IMR-90 (cell line): ENCODE results near the gene HKDC1. TPM values are rescaled to one million over a fixed set of nuclear protein-coding genes. Genes with fewer than 3 reads are reported as not detected.

Experiments used
- ATAC-seq: fragments of 200-7000 bp; cut with Tn5 transposase; 2 replicates; pipeline ENCODE4 v1.9.1; 2020; ENCODE audit warnings: low read depth, mild to moderate bottlenecking, moderate library complexity
- BruUV-seq: library from RNA; stranded (reverse); fragments of 400-500 nt; replicated peaks from 2 replicates; lab custom pipeline; 2021; lab: Mats Ljungman, UMichigan
- CTCF ChIA-PET: fragments of 300-600 bp; formaldehyde crosslinking; extraction: SDS; loops from one replicate; lab custom pipeline; 2021; ENCODE audit warnings: antibody characterized with exemption; lab: Yijun Ruan, JAX
- POLR2A ChIA-PET: fragments of 300-600 bp; sonication (Branson Sonifier 250); formaldehyde crosslinking; loops from one replicate; lab custom pipeline; 2022; ENCODE audit warnings: antibody characterized with exemption; ENCODE audit not compliant: unreplicated experiment; lab: Charles Lee
- DNase-seq: peaks from one replicate; pipeline ENCODE4 v3.0.0; 2013
- H2AFZ ChIP-seq: replicated peaks from 2 replicates; pipeline ENCODE3; 2013; ENCODE audit warnings: low read length, mild to moderate bottlenecking; ENCODE audit not compliant: poor library complexity
- H2AK5ac ChIP-seq: 2 replicates; pipeline ENCODE4 v1.6.1; 2013; ENCODE audit warnings: low read depth, low read length, inconsistent platforms
- H2AK9ac ChIP-seq: replicated peaks from 2 replicates; pipeline ENCODE3; 2013; ENCODE audit warnings: mild to moderate bottlenecking, low read depth, low read length, moderate library complexity; ENCODE audit not compliant: poor library complexity
- H2BK120ac ChIP-seq: 2 replicates; pipeline ENCODE4 v1.6.1; 2013; ENCODE audit warnings: low read depth, low read length, inconsistent platforms
- H2BK15ac ChIP-seq: 3 replicates; pipeline ENCODE4 v1.6.1; 2013; ENCODE audit warnings: low read depth, low read length, inconsistent platforms
- H2BK20ac ChIP-seq: 2 replicates; pipeline ENCODE4 v1.6.1; 2013; ENCODE audit warnings: low read depth, mild to moderate bottlenecking, inconsistent platforms, low read length, moderate library complexity
- H2BK5ac ChIP-seq: 2 replicates; pipeline ENCODE4 v1.6.1; 2013; ENCODE audit warnings: mild to moderate bottlenecking, low read depth, low read length, inconsistent platforms; ENCODE audit not compliant: poor library complexity, severe bottlenecking
- H3K14ac ChIP-seq: replicated peaks from 2 replicates; pipeline ENCODE4 v1.6.1; 2013; ENCODE audit warnings: low read depth, low read length, inconsistent platforms
- H3K18ac ChIP-seq: 2 replicates; pipeline ENCODE4 v1.6.1; 2013; ENCODE audit warnings: low read depth, low read length, control low read depth
- H3K23ac ChIP-seq: 2 replicates; pipeline ENCODE4 v1.6.1; 2013; ENCODE audit warnings: low read depth, low read length, inconsistent platforms
- H3K27ac ChIP-seq: 2 replicates; pipeline ENCODE4 v1.5.1; 2013; ENCODE audit warnings: mild to moderate bottlenecking, control low read depth, low read length; ENCODE audit not compliant: insufficient read depth
- H3K27me3 ChIP-seq: 2 replicates; pipeline ENCODE4 v1.6.1; 2013; ENCODE audit warnings: low read length; ENCODE audit not compliant: control insufficient read depth, insufficient read depth
- H3K36me3 ChIP-seq: 2 replicates; pipeline ENCODE4 v1.6.1; 2013; ENCODE audit warnings: low read length, mixed read lengths; ENCODE audit not compliant: control insufficient read depth, insufficient read depth
- H3K4ac ChIP-seq: 2 replicates; pipeline ENCODE4 v1.6.1; 2013; ENCODE audit warnings: low read depth, low read length, inconsistent platforms
- H3K4me1 ChIP-seq: 2 replicates; pipeline ENCODE4 v1.6.1; 2013; ENCODE audit warnings: low read length, mixed read lengths; ENCODE audit not compliant: control insufficient read depth, insufficient read depth
- H3K4me2 ChIP-seq: 2 replicates; pipeline ENCODE4 v1.6.1; 2013; ENCODE audit warnings: low read depth, mild to moderate bottlenecking, control low read depth, low read length, moderate library complexity
- H3K4me3 ChIP-seq: 2 replicates; pipeline ENCODE4 v1.5.1; 2013; ENCODE audit warnings: low read depth, mild to moderate bottlenecking, control low read depth, low read length, moderate library complexity; ENCODE audit not compliant: insufficient read depth
- H3K56ac ChIP-seq: 2 replicates; pipeline ENCODE4 v1.6.1; 2013; ENCODE audit warnings: low read length, inconsistent platforms; ENCODE audit not compliant: insufficient read depth; ENCODE audit errors: extremely low read depth
- H3K79me1 ChIP-seq, 2 experiments: 2 replicates each; pipeline ENCODE4 v1.6.1; 2013; ENCODE audit warnings: low read length in 2 of 2, inconsistent platforms in 1 of 2, low read depth in 1 of 2
- H3K9ac ChIP-seq: 2 replicates; pipeline ENCODE4 v1.6.1; 2013; ENCODE audit warnings: low read depth, low read length, control low read depth
- H3K9me1 ChIP-seq: 2 replicates; pipeline ENCODE4 v1.6.1; 2013; ENCODE audit warnings: low read length, inconsistent platforms; ENCODE audit not compliant: insufficient read depth
- H3K9me3 ChIP-seq: 2 replicates; pipeline ENCODE4 v1.6.1; 2013; ENCODE audit warnings: low read length; ENCODE audit not compliant: control insufficient read depth, insufficient read depth
- H4K20me1 ChIP-seq: 2 replicates; pipeline ENCODE4 v1.6.1; 2013; ENCODE audit warnings: low read length, inconsistent platforms; ENCODE audit not compliant: insufficient read depth
- H4K5ac ChIP-seq: 2 replicates; pipeline ENCODE4 v1.6.1; 2013; ENCODE audit warnings: mild to moderate bottlenecking, low read depth, low read length, control low read depth
- H4K8ac ChIP-seq, 2 experiments: 2 replicates each; pipeline ENCODE4 v1.6.1; 2013; ENCODE audit warnings: low read depth in 2 of 2, low read length in 2 of 2, control low read depth in 1 of 2, inconsistent platforms in 1 of 2
- H4K91ac ChIP-seq: 2 replicates; pipeline ENCODE4 v1.6.1; 2013; ENCODE audit warnings: low read depth, low read length, inconsistent platforms; ENCODE audit not compliant: insufficient read depth
- BHLHE40 ChIP-seq: fragments of 150-350 bp; IDR thresholded peaks from 2 replicates; pipeline ENCODE4 v1.6.1; 2016; ENCODE audit warnings: mild to moderate bottlenecking, low read depth, low read length
- CEBPB ChIP-seq: IDR thresholded peaks from 2 replicates; pipeline ENCODE4 v1.6.1; 2012; ENCODE audit warnings: low read depth, low read length, improper control_type of control experiment
- CHD1 ChIP-seq: IDR thresholded peaks from 2 replicates; pipeline ENCODE4 v1.6.1; 2012; ENCODE audit warnings: low read depth, low read length, improper control_type of control experiment
- CTCF ChIP-seq: conservative IDR thresholded peaks from 2 replicates; pipeline ENCODE4 v1.5.1; 2012; ENCODE audit warnings: mild to moderate bottlenecking, low read depth, low read length, improper control_type of control experiment
- ELK1 ChIP-seq: fragments of 150-350 bp; IDR thresholded peaks from 2 replicates; pipeline ENCODE4 v1.6.1; 2016; ENCODE audit warnings: low read depth, mild to moderate bottlenecking, low read length, moderate library complexity, borderline replicate concordance
- FOS ChIP-seq: fragments of 150-350 bp; IDR thresholded peaks from 2 replicates; pipeline ENCODE4 v1.6.1; 2016; ENCODE audit warnings: low read depth, low read length
- MAFK ChIP-seq: IDR thresholded peaks from 2 replicates; pipeline ENCODE4 v1.6.1; 2012; ENCODE audit warnings: low read depth, low read length, improper control_type of control experiment
- MAZ ChIP-seq: IDR thresholded peaks from 2 replicates; pipeline ENCODE4 v1.6.1; 2012; ENCODE audit warnings: low read depth, mild to moderate bottlenecking, low read length, improper control_type of control experiment, moderate library complexity, borderline replicate concordance
- MXI1 ChIP-seq: IDR thresholded peaks from 2 replicates; pipeline ENCODE4 v1.6.1; 2012; ENCODE audit warnings: low read depth, mild to moderate bottlenecking, low read length, moderate library complexity, borderline replicate concordance
- NFE2L2 ChIP-seq: fragments of 150-350 bp; IDR thresholded peaks from 2 replicates; pipeline ENCODE4 v1.6.1; 2016; ENCODE audit warnings: low read depth, mild to moderate bottlenecking, low read length
- POLR2A ChIP-seq: IDR thresholded peaks from 2 replicates; pipeline ENCODE4 v1.6.1; 2012; ENCODE audit warnings: mild to moderate bottlenecking, low read depth, low read length
- RAD21 ChIP-seq: IDR thresholded peaks from 2 replicates; pipeline ENCODE4 v1.6.1; 2012; ENCODE audit warnings: low read length, improper control_type of control experiment
- RCOR1 ChIP-seq: IDR thresholded peaks from 2 replicates; pipeline ENCODE4 v1.6.1; 2012; ENCODE audit warnings: mild to moderate bottlenecking, low read length, improper control_type of control experiment; ENCODE audit not compliant: insufficient replicate concordance
- RFX5 ChIP-seq: IDR thresholded peaks from 2 replicates; pipeline ENCODE4 v1.8.0; 2012; ENCODE audit warnings: low read depth, mild to moderate bottlenecking, low read length, moderate library complexity
- SMC3 ChIP-seq: fragments of 150-350 bp; IDR thresholded peaks from 2 replicates; pipeline ENCODE4 v1.6.1; 2016; ENCODE audit warnings: low read depth, mild to moderate bottlenecking, antibody characterized with exemption, low read length, moderate library complexity
- USF2 ChIP-seq: fragments of 150-350 bp; IDR thresholded peaks from 2 replicates; pipeline ENCODE4 v1.6.1; 2017; ENCODE audit warnings: mild to moderate bottlenecking, antibody characterized with exemption, low read length, low read depth
- WGBS, 2 experiments: methylation state at CpG; one replicate each; pipeline versions ENCODE4 v1.1.5 to v1.1.7; 2013; ENCODE audit warnings: missing lambda C conversion rate in 2 of 2; ENCODE audit not compliant: insufficient read length in 1 of 2; ENCODE audit errors: extremely low coverage in 2 of 2; 5-methylcytosine and 5-hydroxymethylcytosine counted together
- dilution Hi-C: fragments of 300-500 bp; cut with HindIII; formaldehyde crosslinking; loops from one replicate; pipeline ENCODE4 v1.14.3; 2018; ENCODE audit warnings: low sequenced_read_pairs; ENCODE audit not compliant: unreplicated experiment
- in situ Hi-C: fragments of 300-500 bp; cut with MboI; formaldehyde crosslinking; loops from 3 replicates; pipeline ENCODE4 v1.14.3; 2019; ENCODE audit warnings: low sequenced_read_pairs, inconsistent platforms, mixed read lengths
- intact Hi-C: fragments of 100-400 bp; cut with micrococcal nuclease; formaldehyde crosslinking; loops from 2 replicates; pipeline ENCODE4 v1.10.0; 2022
- polyA plus RNA-seq, 3 experiments: library from polyadenylated mRNA; depleted of rRNA; stranded (reverse); fragments of >200 nt; gene quantifications; 2 replicates each; pipeline ENCODE4 v1.2.3, GENCODE V29; 2012; ENCODE audit warnings: low replicate concordance in 1 of 3
- total RNA-seq: library from RNA; depleted of rRNA; stranded (reverse); fragments of >200 nt; gene quantifications from 2 replicates; pipeline ENCODE4 v1.2.3, GENCODE V29; 2012

The HKDC1 gene
- total and polyA plus RNA-seq, 2 of the 4 experiments (the other 2 are of a cell fraction): under 0.01 to 0.03 TPM

GRCh38 chr10:69239816-69240434 lies 19.8 kb downstream of the HKDC1 start:
- Histone ChIP-seq H3K4me1 (no peaks in the 10 kb centered on the region), H3K36me3 (no peaks in the 10 kb centered on the region), H3K9me3 (no peaks in the 10 kb centered on the region), H2AFZ (peak overlapping the region; percentile 26), H4K5ac (no peak overlapping the region), H3K56ac (no peak overlapping the region), H3K27me3 (peaks cover 8% of the 10 kb centered on the region), H3K9ac (no peak overlapping the region), H3K4me3 (no peak overlapping the region), H4K91ac (no peak overlapping the region), H3K4ac (no peak overlapping the region), H3K14ac (no peak overlapping the region), H3K4me2 (no peak overlapping the region), H3K23ac (no peak overlapping the region), H3K79me1 (no peaks in the 10 kb centered on the region), H3K9me1 (no peaks in the 10 kb centered on the region), H2AK9ac (no peak overlapping the region), H3K27ac (no peak overlapping the region), H2BK15ac (no peak overlapping the region), H3K18ac (no peak overlapping the region), H2BK20ac (no peak overlapping the region), H4K20me1 (no peaks in the 10 kb centered on the region), H2AK5ac (0 out of 2 replicates have a peak overlapping the region, but pooled peaks have one; percentile 52), H4K8ac (no peak overlapping the region), H2BK120ac (no peak overlapping the region), H2BK5ac (no peak overlapping the region)
- in situ Hi-C loops: loop anchor here (10.0 kb wide), 1 partner anchor 265 kb away; no protein-coding TSS in a partner anchor
- DNase-seq: no peak
- TF ChIP-seq FOS (no peak), USF2 (no peak), MXI1 (no peak), CHD1 (no peak), MAZ (no peak), RAD21 (no peak), NFE2L2 (no peak), POLR2A (no peak), CEBPB (no peak), CTCF (no peak), MAFK (no peak), BHLHE40 (no peak), ELK1 (no peak), RCOR1 (no peak), RFX5 (no peak), SMC3 (no peak)
- WGBS, 2 experiments: no CpG with 5 or more reads among the region's 6 CpGs
- intact Hi-C loops: loop anchor here (5.0 kb wide), 1 partner anchor 77 kb away; no protein-coding TSS in a partner anchor
- CTCF ChIA-PET: interaction anchor here (1.0 kb wide), 1 partner anchor 144 kb away, joined by 9 read pairs; no protein-coding TSS in a partner anchor
- POLR2A ChIA-PET: no interaction called here
- peak; percentile 27; the same call in 1 of the 2 replicates for ATAC-seq
- dilution Hi-C loops: no loop called here
- no TSS peak for BruUV-seq
